ENCODE measurements around the gene SLC12A5.
"Not testable (repeated sequence)": the region's sequence is repeated elsewhere in the genome, so short reads cannot be mapped to it uniquely, and the experiment has no call there.

SLC12A5 gene
- long read RNA-seq, donor 1: 0 reads
- long read RNA-seq, donor 2, partial matches to known transcripts: 0 of 1 reads
- long read RNA-seq, donor 2, other reads (novel, unspliced or antisense): 0 of 1 reads
- long read RNA-seq, donor 3: 0 reads
- long read RNA-seq, donor 4: 0 reads
- long read RNA-seq, donor 5, partial matches to known transcripts: 0 of 2 reads
- long read RNA-seq, donor 5, other reads (novel, unspliced or antisense): 0 of 2 reads
- long read RNA-seq, donor 6, partial matches to known transcripts: 0 of 14 reads
- long read RNA-seq, donor 6, other reads (novel, unspliced or antisense): 12 of 14 reads
- long read RNA-seq, donor 7, partial matches to known transcripts: 0 of 1 reads
- long read RNA-seq, donor 7, other reads (novel, unspliced or antisense): 0 of 1 reads
- long read RNA-seq, donor 8, partial matches to known transcripts: 0 of 3 reads
- long read RNA-seq, donor 8, other reads (novel, unspliced or antisense): 0 of 3 reads

DNA sequence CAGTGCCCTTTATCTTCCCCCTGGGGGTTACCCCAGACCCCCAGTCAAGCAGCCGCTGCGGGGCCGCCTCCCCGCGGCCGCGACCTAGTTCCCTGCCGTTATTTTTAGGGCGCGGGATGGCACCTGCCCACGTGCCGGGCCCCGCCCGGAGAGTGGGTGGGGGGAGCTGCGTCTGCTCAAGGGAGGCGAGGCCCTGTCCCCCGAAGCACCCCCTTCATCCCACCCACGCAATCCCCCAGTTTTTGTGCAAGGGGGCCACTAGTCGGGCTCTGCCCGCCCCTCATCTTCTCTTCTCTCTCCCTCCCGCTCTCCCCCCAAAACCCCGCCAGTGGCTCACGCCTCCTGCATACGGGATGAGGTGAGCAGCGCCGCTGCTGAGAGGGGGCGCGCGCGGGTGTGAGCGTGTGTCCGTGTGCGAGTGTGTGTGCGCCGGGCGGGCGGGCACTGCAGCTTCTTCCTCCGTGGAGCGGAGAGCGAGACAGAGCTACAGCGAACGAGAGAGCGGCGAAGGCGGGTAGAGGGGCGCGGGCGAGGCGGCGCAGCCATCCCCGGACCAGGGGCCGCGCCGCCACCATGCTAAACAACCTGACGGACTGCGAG is at the start of gene SLC12A5:
TSS of gene SLC12A5 (plus strand) at position 444 of the 600 bp plus-strand sequence. CDS start at position 574, 130 bp downstream.
- DNase-seq: no peak

DNA sequence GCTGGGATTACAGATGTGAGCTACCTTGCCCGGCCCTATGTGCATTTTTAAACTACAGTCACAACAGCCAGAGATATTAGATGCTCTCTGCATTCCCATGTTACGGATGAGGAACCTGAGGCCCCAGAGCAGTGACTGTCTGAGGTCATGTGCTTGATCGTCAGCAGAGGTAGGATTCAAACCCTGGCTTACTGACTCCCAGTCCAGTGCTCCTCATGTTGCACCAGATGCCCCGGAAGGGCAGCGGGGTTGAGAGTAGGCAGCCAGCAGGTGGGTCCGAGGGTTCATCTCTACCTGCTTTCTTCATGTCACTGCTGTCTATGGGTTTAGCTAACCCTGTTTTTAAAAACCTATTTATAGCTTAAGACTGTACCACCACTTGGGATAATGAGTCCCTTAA is 47.8 kb upstream of the SLC12A5 start:
- DNase-seq: no peak

DNA sequence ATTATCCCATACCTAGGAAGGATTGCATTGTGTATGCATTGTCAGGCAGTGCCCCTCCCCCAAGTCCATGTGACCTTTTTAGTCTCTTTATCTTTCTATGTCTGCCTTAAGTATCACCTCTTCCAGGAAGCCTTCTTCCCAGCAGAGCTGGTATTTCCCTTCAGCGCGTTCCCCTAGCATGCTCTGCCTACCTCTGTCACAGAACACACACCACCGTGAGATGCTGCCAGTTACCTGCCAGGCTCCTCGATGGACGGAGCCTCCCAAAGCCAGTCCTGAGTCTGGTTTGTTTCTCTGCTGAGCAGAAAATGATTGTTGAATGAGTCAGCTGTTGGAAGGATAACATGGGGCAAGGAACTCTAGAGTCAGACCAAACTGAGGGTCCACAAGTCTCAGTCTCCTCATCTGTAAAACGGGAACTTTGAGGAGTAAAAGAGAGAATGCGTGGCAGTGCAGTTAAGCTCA is 45.7 kb upstream of the SLC12A5 start:
- DNase-seq: no peak

DNA sequence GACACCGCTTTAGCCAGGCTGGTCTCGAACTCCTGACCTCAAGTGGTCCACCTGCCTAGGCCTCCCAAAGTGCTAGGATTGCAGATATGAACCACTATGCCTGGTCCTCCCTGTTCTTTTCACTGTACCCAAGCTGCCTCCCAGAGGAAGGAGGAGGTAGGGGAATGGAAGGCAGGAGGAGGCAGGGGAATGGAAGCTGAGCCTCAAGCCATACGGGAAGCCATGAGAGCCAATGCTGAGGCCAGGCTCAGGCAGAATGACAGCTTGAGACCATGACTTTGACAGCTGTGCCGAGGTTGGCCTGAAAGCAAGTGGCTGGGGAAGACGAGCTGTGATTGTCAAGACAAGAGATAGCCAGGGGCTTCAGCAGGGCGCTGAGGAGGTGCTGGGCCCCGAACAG is 43.4 kb upstream of the SLC12A5 start:
- DNase-seq: no peak

DNA sequence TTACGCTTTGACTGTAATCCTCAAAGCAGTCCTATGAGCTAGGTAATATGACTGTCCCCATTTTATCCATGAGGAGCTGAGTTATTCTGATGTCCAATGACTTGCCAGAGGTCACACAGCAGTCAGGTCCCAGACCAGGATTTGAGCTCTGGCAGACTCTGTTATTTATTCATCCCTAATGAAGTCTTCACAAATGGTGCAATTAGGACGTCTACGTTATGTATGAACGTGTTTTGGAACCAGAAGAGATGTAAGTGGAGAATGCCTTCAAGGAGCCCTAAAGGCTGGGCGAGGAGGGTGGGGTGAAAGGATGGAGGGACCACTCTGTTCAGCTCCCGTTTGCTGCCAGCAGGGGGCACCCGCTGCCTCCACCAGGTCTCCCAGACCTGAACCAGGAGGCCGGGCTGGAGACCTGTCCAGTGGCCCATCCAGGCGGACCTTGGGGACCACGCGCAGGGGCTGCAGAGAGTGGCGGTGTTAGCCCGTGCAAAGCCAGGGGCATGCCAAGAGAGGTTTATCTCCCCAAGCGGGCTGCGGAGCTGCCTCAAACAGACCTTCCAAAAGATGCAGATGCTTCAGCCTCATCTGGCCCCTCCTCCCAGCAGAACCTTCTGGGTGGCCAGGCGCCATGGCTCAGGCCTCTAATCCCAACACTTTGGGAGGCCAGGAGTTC is 41.8 kb upstream of the SLC12A5 start:
- DNase-seq: peak; percentile 40

DNA sequence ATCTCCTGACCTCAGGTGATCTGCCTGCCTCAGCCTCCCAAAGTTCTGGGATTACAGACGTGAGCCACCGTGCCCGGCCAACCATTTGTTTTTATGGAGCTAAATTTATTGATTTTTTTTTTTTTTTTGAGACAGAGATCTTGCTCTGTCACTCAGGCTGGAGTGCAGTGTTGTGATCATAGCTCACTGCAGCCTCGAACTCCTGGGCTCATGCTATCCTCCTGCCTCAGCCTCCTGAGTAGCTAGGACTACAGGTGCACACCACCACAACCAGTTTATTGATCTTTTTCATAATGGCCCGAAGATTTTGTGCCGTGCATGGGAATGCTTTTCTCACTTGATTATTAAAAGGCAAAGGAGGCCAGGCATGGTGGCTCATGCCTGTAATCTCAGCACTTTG is 40.2 kb upstream of the SLC12A5 start:
- DNase-seq: not testable (repeated sequence)

DNA sequence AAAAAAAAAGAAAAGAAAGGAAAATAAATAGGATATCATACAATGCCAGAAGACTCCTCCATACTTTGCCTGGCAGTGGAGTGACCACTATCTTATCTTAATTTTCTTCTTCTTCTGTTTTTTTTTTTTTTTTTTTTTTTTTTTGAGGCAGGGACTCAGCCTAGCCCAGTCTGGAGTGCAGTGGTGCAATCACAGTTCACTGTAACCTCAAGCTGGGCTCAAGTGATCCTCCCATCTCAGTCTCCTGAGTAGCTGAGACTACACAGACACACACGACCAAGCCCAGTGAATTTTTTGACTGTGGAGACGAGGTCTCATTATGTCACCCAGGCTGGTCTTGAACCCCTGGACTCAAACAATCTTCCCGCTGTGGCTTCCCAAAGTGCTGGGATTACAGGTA is 37.4 kb upstream of the SLC12A5 start:
- no peak for DNase-seq

DNA sequence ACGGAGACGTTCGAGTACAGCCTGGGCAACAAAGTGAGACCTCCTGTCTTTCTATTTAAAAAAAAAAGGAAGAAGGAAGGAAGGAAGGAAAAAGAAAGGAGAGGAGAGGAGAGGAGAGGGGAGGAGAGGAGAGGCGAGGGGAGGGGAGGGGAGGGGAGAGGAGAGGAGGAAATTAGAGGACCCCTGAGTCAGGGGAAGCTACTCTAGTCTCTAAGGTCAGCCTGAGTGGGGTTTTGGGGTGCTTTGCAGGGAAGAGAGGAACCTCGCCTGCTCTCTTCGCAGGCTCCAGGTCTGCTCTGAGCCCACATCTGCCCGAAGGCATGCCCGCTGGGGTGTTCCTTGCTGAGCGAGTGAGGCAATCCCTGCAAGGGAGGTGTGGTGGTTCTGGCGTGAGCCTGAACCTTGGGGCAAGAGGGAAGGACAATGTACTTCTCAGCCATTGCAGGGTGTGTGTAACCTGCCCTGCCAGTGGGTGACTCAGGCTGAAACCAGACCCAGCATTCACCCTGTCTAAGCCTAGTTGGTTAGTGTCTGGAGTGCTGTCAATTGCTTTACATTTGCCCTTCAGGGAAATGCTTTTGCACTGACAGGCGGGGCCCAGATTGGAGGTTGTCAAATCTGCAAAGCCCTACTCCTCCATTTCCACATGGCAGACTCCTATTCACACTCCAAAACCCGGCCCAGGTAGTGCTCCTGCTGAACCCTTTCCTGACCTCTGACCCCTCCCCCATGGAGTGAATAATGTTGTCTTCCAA is 35.6 kb upstream of the SLC12A5 start:
- no peak for DNase-seq

DNA sequence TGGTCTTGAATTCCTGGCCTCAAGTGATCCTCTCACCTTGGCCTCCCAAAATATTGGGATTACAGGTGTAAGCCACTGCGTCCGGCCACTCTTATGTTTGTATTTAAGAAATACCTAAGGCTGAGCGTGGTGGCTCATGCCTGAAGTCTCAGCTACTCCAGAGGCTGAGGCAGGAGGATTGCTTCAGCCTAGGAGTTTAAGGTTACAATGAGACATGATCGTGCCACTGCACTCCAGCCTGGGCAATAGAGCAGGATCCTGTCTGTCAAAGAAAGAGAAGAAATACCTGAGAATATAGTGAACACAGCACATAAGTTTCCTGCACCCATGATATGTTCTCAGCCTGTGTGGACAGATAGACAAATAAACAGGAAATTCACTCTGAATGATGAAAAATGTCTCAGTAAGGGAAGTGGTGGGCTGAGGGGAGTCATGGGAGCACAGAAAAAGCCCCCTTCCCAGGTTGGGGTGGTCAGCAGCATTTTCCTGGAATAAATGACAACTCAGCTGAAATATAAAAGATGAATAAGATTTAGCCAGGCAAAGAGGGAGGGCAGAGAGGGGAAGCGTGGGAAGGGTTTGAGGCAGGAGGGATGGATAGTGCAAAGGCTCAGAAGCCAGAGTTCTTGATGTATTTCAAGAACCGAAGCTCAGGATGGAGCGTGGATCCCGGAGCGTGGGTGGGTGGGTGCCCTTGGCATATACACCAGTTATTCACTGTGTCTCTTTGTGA is 34.1 kb upstream of the SLC12A5 start:
- no peak for DNase-seq

DNA sequence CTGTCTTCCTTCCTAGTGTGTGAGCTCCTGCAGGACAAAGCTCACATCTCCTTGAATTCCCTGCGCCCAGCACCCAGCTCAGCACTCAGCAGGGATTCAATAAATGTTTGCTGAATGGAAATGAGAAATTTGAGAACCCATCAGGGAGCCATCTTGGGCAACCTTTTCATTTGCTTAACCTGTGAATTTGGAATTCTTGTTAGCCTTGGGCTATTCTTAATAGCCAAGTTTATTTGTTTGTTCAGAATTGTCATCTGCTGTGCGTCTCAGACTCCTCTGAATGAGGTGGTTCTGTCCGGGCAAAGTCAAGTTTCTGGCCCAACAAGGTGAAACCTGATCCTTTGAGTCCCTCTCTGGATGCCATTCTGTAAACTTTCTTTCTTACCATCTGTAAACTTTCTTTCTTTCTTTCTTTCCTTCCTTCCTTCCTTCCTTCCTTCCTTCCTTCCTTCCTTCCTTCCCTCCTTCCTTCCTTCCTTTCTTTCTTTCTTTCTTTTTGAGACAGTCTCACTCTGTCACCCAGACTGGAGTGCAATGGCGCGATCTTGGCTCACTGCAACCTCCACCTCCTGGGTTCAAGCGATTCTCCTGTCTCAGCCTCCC is 33.4 kb upstream of the SLC12A5 start:
- not testable (repeated sequence) for DNase-seq

DNA sequence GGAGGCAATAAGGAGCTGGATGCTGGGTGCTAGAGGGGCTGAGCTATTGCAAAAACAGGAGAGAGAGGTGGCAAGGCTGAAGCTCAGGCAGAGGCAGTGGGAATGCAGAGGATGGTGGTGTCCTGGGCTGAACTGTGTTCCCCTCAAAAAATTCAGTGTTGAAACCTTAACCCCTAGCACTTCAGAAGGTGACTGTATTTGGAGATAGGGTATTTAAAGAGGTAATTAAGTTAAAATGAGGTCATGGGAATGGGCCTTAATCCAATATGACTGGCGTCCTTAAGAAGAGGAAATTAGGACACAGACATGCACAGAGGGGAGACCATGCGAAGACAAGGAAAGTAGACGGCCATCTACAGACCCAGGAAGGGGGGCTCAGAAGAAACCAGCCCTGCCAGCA is 31.8 kb upstream of the SLC12A5 start:
- DNase-seq: no peak

DNA sequence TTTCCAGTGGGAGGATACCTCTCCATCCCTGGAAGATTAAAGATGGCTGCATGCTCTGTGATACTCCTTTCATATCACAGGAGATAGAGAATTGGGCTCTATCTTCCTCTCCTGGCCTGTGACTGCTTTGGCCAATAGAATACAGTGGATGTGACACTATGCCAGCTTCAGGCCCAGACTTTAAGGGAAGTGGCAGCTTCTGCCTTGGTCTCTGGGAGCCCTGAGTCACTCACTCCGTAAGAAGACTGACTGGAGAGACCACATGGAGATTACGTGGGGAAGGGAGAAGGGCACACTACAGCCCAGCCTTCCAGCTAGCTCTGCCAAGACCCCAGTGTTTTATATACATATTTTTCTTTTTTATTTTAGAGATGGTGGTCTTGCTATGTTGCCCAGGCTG is 30.7 kb upstream of the SLC12A5 start:
- no peak for DNase-seq

DNA sequence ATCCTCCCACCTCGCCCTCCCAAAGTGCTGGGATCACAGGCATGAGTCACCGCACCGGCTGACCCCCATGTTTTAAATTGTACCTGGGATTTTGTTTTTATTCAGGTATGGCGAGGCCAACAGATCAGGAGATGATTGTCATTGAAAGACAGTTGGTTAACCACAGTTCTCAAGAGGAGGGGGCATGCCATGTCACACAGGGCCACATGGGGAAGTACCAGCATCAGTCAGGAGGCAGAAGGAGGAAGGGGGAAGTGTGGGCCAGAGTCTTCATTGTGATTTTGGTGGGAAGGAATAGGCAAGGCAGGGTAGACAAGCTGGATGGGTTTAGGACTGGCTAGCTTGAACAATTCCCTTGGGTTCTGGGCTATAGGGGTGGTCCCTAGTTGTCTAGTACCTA is 30.3 kb upstream of the SLC12A5 start:
- no peak for DNase-seq

DNA sequence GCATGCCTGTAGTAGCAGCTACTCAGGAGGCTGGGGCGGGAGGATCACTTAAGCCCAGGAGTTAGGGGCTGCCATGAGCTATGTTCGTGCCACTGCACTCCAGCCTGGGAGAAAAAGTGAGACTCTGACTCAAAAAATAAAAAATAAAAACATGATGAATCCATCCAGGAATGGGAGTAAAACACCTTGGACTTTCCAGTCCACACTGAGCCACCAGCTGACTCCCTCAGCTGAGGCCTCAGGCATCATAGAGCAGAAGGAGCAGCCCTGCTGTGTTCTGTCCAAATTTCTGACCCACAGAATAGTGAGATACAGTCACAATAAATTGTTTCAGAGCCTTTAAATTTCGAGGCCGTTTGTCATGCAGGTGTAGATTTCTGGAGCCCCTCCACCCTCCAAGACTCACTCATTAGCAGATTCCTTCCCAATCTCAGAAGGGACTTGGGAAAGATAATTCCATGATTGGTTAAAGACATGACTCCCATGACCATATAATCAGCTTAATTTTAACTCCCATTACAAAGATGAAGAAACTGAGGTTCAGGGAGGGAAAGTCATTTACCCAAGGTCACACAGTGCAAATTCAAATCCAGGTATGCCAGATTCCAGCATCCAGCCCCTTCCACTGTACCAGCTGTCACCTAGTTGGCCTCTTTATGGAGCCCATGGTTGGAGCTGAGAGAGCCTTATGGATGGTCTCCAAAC is 29.3 kb upstream of the SLC12A5 start:
- no peak for DNase-seq

DNA sequence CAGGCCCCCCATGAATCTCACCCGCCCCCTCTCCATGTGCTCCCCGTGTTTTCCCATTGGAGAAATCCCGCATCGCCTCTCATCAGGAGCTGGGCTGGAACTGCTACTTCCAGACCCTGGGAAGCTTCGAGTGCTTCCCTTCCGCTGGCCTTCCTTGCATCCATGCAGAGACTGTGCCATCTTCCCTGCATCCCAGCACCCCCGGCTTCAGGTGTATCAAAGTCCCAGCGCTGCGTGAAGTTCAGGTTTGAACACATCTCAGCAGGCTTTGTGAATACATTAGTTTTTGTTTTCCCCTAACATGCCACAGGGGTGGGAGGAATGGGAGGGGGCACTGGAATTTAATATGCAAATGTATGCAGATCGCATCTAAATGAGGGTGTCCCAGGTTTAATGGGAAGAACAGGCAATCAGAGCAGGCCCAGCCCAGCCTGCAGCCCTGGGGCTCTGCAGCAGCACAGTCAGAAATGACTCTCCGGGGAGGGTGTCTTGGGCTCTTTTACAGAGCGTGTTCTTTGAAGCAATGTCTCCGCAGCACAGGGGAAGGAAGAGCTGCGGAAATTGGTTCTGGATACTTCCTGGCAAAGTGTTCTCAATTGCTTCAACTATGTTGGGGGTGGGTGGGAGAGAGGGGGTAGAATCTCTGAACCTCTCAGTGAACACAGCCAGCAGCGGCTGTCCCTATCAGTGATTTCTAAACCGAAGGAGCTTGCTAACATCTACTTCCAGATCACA is 28.6 kb upstream of the SLC12A5 start:
- DNase-seq: no peak

DNA sequence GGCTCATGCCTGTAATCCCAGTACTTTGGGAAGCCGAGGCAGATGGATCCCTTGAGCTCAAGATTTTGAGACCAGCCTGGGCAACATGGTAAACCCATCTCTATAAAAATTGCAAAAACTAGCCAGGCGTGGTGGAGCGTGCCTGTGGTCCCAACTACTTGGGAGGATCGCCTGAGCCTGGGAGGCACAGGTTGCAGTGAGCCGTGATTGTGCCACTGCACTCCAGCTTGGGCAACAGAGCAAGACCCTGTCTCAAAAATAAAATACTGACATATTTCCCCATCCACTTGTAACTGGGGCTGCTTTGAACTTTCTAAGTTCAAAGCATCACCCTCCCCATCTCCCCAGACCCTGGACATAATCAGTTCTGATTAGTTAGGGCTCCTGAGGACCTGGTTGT is 27.5 kb upstream of the SLC12A5 start:
- DNase-seq: no peak

DNA sequence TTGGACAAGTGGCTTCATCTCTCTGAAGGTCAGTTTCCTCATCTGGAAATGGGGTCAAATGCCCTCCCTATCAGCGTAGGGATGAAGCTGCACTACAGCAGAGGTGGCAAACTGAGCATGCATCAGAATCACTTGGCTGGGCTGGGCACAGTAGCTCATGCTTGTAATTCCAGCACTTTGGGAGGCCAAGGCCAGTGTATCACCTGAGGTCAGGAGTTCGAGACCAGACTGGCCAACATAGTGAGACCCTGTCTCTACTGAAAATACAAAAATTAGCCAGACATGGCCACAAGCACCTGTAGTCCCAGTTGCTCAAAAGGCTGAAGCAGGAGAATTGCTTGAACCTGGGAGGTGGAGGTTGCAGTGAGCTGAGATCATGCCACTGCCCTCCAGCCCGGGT is 27.0 kb upstream of the SLC12A5 start:
- DNase-seq: no peak

DNA sequence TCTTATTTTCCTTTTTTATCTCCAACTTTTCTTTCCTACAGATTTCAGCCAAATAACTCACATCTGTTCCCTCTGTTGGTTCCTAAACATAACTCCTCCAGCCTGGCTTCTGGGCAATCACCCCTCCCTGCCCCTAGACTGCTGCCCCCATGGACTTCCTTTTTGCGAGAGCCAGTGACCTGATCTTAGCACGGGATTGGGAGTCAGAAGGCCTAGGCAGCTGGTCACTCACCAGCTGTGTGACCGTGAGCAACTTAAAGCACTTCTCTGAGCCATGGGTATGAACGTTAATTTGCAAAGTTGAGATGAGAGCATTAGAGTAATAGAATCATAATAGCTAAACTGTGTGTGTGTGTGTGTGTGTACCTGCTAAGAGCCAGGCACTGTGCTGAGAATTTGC is 24.8 kb upstream of the SLC12A5 start:
- DNase-seq: no peak

DNA sequence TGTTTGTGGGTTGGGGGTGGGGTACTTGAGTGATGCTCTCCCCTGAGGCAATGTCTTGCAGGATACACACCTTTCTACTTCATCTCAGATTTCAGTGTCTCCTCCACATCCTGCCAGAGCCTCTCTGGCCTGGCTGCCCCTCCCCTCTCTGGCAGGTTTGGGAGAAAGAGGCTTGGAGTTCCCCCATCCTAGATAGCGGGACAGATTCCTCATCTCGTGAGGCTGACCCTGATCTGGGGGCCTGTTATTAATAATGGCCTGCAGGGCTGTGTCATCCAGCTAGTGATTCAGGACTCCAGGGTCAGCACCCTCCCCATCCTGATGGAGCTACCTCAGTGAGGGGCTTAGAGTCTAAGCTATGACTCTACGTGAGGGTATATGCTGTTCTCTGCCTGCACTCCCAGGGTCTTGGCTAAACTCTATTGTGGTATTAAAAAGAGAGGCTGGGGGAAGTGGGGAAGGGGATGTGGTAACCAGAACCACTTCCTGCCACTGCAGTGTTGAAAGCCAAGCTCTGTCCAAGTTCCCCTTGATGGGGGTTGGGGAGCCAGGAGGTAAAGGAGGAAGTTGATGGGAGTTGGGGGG is 24.0 kb upstream of the SLC12A5 start:
- no peak for DNase-seq
